ENCODE results near the gene LMF1. TPM values are rescaled to one million over a fixed set of nuclear protein-coding genes. Genes with fewer than 3 reads are reported as not detected.

The LMF1 gene
- total RNA-seq, 1 donor, result 29.4 TPM

- DNase-seq (ENCODE audit: low read depth), result no peak
- H3K4me3 ChIP-seq (ENCODE audit: low read depth, low read length), result no peak overlapping the region
- no peak for TF ChIP-seq CTCF (IDR thresholded peaks at IDR 0.05; ENCODE audit: insufficient read depth, low read length)
Measured at GRCh38 chr16:1010251-1010650, 39.5 kb upstream of the LMF1 start.

- no peak overlapping the region for H3K4me3 ChIP-seq (ENCODE audit: low read depth, low read length)
- TF ChIP-seq CTCF (IDR thresholded peaks at IDR 0.05; ENCODE audit: insufficient read depth, low read length), result no peak
- DNase-seq (ENCODE audit: low read depth), result no peak
Measured at GRCh38 chr16:1009358-1010150, 38.8 kb upstream of the LMF1 start.

- TF ChIP-seq CTCF (IDR thresholded peaks at IDR 0.05; ENCODE audit: insufficient read depth, low read length), result no peak
- no peak for DNase-seq (ENCODE audit: low read depth)
- H3K4me3 ChIP-seq (ENCODE audit: low read depth, low read length), result no peak overlapping the region
Measured at GRCh38 chr16:1008085-1008484, 37.3 kb upstream of the LMF1 start.

GRCh38 chr16:1007284-1007850 is 36.6 kb upstream of the LMF1 start:
- H3K4me3 ChIP-seq (ENCODE audit: low read depth, low read length), result no peak overlapping the region
- DNase-seq (ENCODE audit: low read depth), result no peak
- TF ChIP-seq CTCF (IDR thresholded peaks at IDR 0.05; ENCODE audit: insufficient read depth, low read length), result no peak

GRCh38 chr16:1006781-1007180 is 36.0 kb upstream of the LMF1 start:
- DNase-seq (ENCODE audit: low read depth), result no peak

GRCh38 chr16:1005286-1005685 is 34.5 kb upstream of the LMF1 start:
- no peak overlapping the region for H3K4me3 ChIP-seq (ENCODE audit: low read depth, low read length)
- TF ChIP-seq CTCF (IDR thresholded peaks at IDR 0.05; ENCODE audit: insufficient read depth, low read length), result no peak
- DNase-seq (ENCODE audit: low read depth), result no peak

More at GRCh38 chr16:1006781-1007180, 36.0 kb upstream of the LMF1 start:
- H3K4me3 ChIP-seq (ENCODE audit: low read depth, low read length), result no peak overlapping the region
- no peak for TF ChIP-seq CTCF (IDR thresholded peaks at IDR 0.05; ENCODE audit: insufficient read depth, low read length)
